Measurements from ENCODE around the gene SDHAF4. TPM values are rescaled to one million over a fixed set of nuclear protein-coding genes. Genes with fewer than 3 reads are reported as not detected.
A peak's percentile ranks its signal among the peaks of the same experiment; 100 is the strongest.
"Not testable (repeated sequence)": the region's sequence is repeated elsewhere in the genome, so short reads cannot be mapped to it uniquely, and the experiment has no call there.

Gene SDHAF4
- 10 to 100 TPM in 11 of 12 donors, not detected in 1; 12.8 to 19.4 (median 16.1) TPM for polyA plus RNA-seq (ENCODE audit: insufficient read length in 12 of 12)
- long read RNA-seq, donor 1, transcript SDHAF4-201 (3 exons, 1,196 nt), result major isoform, 8 of 9 reads
- long read RNA-seq, donor 1, partial matches to known transcripts, result 0 of 9 reads
- long read RNA-seq, donor 1, other reads (novel, unspliced or antisense), result 0 of 9 reads
- long read RNA-seq, donor 2, transcript SDHAF4-201 (3 exons, 1,196 nt), result major isoform, 12 of 12 reads
- long read RNA-seq, donor 2, partial matches to known transcripts, result 0 of 12 reads
- long read RNA-seq, donor 2, other reads (novel, unspliced or antisense), result 0 of 12 reads
- long read RNA-seq, donor 3, partial matches to known transcripts, result 0 of 3 reads
- long read RNA-seq, donor 3, other reads (novel, unspliced or antisense), result 0 of 3 reads
- long read RNA-seq, donor 4, partial matches to known transcripts, result 0 of 4 reads
- long read RNA-seq, donor 4, other reads (novel, unspliced or antisense), result 0 of 4 reads
- long read RNA-seq, donor 5, transcript SDHAF4-201 (3 exons, 1,196 nt), result major isoform, 15 of 15 reads
- long read RNA-seq, donor 5, partial matches to known transcripts, result 0 of 15 reads
- long read RNA-seq, donor 5, other reads (novel, unspliced or antisense), result 0 of 15 reads
- long read RNA-seq, donor 6, transcript SDHAF4-201 (3 exons, 1,196 nt), result major isoform, 7 of 8 reads
- long read RNA-seq, donor 6, partial matches to known transcripts, result 0 of 8 reads
- long read RNA-seq, donor 6, other reads (novel, unspliced or antisense), result 0 of 8 reads
- long read RNA-seq, donor 7, partial matches to known transcripts, result 0 of 1 reads
- long read RNA-seq, donor 7, other reads (novel, unspliced or antisense), result 0 of 1 reads
- long read RNA-seq, donor 8, partial matches to known transcripts, result 0 of 4 reads
- long read RNA-seq, donor 8, other reads (novel, unspliced or antisense), result 0 of 4 reads
- long read RNA-seq, donor 9, transcript SDHAF4-201 (3 exons, 1,196 nt), result major isoform, 8 of 8 reads
- long read RNA-seq, donor 9, partial matches to known transcripts, result 0 of 8 reads
- long read RNA-seq, donor 9, other reads (novel, unspliced or antisense), result 0 of 8 reads
- long read RNA-seq, donor 10, partial matches to known transcripts, result 0 of 4 reads
- long read RNA-seq, donor 10, other reads (novel, unspliced or antisense), result 0 of 4 reads
- long read RNA-seq, donor 11, transcript SDHAF4-201 (3 exons, 1,196 nt), result major isoform, 8 of 9 reads
- long read RNA-seq, donor 11, partial matches to known transcripts, result 0 of 9 reads
- long read RNA-seq, donor 11, other reads (novel, unspliced or antisense), result 0 of 9 reads

- peak; percentile 93 for DNase-seq
These were observed at the start of gene SDHAF4 for GRCh38 chr6:70566751-70567382. SDHAF4 (plus strand) TSS chr6:70566930; CDS start chr6:70566941, 11 bp downstream.

DNA sequence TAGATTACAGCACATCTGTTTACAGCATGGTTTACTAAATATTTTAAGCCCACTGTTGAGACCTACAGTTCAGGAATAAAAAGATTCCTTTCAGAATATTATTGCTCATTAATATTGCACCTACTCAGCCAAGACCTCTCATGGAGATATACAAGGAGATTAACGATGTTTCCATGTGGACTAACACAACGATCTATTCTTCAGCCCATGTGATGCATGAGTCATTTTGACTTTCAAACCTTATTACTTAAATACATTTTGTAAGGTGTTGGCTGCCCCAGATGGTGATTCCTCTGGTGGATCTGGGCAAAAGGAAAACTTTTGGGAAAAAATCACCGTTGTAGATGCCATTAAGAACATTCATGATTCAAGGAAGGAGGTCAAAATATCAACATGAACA lies 48.0 kb upstream of the SDHAF4 start:
- DNase-seq, result no peak

DNA sequence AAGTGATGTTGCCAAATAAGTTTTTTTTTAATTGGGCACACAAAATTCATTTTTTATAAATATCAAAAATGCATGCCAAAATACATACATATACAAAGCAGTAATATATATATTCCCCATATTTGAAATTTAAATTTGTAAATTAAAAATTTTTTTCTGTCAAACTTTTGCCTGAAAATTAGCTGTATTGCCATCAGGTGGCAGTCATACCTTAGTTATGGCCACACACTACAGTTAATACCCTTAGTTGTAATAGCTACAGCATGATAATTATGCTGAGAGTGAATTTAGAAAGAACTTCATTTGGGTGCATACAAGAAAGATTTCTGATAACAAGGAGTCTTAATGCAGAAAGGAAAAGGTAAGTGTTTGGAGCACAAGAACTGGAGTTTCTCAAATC lies 46.2 kb upstream of the SDHAF4 start:
- DNase-seq, result no peak

DNA sequence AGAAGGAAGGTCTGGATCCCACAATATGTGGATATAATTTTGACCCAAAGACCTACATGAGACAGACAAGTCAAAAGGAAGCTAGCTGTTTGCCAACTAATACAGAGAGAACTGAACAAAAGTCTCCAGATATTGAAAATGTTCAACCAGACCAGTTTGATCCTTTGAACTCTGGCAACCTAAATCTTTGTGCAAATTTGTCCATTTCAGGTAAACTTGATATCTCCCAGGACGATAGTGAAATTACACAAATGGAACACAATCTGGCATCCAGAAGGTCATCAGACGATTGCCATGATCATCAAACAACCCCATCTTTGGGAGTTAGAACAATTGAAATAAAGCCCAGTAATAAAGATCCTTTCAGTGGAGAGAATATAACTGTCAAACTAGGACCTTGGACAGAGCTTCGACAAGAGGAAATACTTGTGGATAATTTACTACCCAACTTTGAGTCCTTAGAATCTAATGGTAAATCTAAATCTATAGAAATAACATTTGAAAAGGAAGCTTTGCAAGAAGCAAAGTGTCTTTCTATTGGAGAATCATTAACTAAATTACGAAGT lies 41.9 kb upstream of the SDHAF4 start:
- no peak for DNase-seq

GRCh38 chr6:70527071-70527737 lies 39.5 kb upstream of the SDHAF4 start:
- DNase-seq, result no peak

DNA sequence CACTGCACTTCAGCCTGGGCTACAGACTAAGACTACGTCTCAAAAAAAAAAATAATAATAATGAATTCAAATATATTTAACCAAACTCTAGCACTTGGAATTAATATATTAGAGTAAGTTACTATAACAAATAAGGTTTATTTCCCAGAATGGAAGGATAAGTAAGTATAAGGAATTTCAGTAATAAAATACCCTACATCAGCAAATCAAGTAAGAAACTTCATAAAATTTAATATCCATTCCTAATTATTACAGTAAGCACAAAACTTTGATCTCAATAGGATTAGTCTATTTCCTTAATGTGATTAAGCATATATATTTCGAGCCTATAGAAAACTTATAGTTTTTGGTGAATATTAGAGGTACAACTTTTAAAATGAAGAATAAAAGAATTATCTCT lies 36.7 kb upstream of the SDHAF4 start:
- no peak for DNase-seq

DNA sequence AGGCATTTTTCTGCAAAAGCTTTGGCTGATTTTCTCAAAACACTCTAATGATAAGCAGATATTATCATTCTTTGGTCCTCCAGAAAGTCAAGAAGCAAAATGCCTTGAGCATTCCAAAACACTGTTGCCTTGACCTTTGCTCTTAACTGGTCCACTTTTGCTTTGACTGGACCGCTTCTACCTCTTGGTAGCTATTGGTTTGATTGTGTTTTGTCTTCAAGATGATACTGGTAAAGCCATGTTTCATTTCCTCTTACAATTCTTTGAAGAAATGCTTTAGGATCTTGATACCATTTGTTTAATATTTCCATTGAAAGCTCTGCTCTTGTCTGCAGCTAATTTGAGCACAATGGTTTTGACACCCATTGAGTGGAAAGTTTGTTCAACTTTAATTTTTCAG lies 35.6 kb upstream of the SDHAF4 start:
- no peak for DNase-seq

- DNase-seq, result no peak
These were observed 29.5 kb upstream of the SDHAF4 start for GRCh38 chr6:70537266-70537665.

DNA sequence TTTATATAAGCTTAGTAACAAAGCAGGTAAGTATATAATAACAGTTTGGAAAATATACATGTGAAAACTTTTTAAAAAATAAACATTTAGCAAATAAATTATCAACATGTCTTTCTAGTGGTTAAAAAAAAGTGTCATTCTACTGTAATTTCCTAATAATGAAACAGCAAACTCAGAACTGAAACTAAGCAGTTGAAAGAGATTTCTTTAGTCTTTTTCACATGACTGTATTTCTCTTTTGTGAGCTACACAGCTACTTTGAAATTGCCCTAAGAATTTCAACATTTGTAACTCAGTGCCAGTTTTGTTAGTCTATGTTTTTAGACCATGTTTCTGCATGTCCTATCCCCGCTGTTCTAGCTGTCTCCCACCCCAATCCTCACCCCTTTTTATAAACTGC lies 28.4 kb upstream of the SDHAF4 start:
- no peak for DNase-seq

DNA sequence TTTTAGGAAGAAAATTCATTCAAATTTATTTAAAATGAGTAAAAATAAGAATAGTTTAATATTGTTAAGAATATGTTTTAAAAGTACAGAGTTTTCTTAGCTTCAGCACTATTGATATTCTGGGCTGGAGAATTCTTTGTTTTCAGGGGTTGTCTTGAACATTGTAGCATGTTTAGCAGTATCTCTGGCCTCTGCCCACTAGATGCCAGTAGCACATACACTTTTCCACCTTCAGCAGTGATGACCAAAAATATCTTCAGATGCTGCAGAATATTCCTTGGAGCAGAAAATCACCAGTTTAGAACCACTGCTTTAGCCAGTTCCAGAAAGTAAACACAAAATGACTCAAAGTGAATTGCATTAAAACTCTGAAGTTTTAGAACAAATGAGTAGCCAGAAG lies 19.4 kb upstream of the SDHAF4 start:
- DNase-seq, result no peak

DNA sequence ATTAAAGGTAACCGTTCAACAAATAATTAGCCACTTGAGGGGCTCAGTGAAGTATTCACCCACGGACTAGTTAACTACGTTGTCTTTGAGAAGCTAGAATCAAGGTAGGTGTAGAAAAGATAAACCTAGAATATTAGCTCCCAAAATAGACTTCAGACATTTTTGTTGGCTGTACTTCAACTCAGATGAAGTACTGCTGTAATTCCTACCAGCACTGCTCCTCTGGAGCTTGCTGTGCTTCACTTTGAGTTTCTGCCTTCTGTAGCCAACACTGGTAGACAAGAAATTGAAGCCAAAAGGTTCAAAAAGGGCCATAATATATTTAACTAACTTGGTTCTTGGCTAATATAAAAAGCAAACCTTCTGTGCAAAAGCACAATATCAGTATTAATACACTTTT lies 18.8 kb upstream of the SDHAF4 start:
- DNase-seq, result no peak

- no peak for DNase-seq
These were observed 17.4 kb upstream of the SDHAF4 start for GRCh38 chr6:70549327-70549726.

DNA sequence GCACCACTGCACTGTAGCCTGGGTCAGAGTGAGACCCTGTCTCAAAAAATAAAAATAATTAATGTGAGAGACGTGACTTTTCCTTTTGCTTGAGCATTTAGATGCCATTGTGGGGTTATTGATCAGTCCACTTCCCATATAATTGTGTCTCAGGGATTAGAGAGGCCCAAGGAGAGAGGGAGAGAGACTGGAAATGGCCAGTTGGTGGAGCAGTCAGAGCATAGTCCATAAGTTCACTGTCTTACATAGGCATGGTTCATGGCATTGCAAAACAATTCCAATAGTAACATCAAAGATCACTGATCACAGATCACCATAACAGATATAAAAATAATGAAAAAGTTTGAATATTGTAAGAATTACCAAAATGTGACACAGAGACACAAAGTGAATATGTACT lies 15.2 kb upstream of the SDHAF4 start:
- no peak for DNase-seq

DNA sequence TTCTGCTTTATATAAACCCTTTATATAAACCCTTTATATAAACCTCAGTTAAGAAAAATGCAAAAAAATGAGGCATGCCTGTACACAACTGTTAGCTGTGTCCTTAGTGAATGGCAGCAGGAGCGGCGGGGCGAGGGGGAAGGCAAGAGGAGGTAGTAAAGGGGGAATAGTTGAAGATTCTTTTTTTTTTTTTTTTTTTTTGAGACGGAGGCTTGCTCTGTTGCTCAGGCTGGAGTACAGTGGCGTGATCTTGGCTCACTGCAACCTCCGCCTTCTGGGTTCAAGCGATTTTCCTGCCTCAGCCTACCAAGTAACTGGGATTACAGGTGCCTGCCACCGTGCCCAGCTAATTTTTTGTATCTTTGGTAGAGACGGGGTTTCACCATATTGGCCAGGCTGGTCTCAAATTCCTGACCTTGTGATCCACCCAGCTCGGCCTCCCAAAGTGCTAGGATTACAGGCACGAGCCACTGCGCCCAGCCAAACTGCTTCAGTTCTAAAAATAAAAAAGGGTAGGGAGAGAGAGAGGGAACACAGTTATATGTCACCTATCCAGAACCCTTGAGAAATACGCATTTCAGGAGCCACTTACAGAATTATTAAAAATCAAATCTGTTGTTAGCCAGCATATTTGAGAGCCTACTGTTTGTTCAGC lies 14.3 kb upstream of the SDHAF4 start:
- DNase-seq, result not testable (repeated sequence)

DNA sequence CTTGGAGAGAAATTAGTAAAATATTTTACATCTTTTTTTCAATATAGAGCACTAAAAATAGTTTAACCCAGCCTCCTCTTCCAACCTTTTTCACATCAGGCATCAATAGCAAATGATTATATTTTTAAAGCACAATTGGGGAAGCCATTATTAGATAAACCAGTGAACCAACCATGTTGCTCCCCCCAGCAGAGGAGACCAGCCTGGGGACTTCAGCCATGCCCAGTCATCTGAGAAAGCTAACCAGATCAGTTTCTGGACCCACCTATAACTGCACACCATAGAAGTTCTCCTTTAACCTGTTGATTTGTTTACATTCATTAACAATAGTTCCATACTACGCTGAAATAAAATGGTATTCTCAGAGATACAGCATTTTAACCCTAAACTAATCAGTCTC lies 13.8 kb upstream of the SDHAF4 start:
- DNase-seq, result no peak

DNA sequence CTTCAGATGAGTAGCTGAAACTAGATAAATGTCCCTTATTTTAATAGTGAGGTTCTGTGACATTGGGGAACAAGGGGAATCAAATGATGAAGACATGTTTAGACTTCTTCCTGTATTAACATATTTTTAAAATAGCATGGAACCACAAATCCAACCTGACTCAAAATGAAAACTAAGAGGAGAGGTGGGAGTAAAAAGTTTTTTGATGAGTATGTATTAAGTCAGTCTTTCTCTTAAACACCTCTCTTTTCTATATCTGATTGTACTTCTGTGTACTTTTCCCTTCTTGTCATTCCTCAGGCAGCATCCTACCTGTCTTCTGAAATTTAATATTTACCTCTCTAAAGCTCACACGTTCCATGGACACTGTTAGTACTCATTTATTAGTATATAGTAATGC lies 8.7 kb upstream of the SDHAF4 start:
- DNase-seq, result no peak

- DNase-seq, result not testable (repeated sequence)
These were observed 4.3 kb upstream of the SDHAF4 start for GRCh38 chr6:70562401-70562800.

DNA sequence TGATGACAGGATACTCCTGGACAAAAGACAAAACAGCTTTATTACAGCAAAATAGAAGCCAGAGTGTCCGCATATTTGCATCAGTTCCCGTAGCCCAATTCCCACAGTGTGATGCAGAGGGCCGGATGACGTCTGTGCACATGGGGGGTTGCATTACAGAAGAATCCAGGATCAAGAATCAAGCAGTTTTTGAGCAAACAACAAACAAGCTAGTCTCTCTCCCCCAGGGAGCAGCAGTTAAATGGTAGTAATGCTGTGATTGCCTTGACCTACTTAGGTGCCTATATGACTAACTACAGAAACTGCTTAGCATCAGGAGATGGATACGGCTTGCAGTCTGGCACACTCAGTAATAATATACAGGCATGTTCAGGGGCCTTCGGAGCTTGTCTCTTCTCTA lies 3.2 kb upstream of the SDHAF4 start:
- DNase-seq, result peak; percentile 31

- DNase-seq, result no peak
These were observed 7.9 kb downstream of the SDHAF4 start for GRCh38 chr6:70574643-70575042.

- DNase-seq, result no peak
These were observed 9.3 kb downstream of the SDHAF4 start for GRCh38 chr6:70575899-70576495.
